ENCODE data around the gene SPRR1A. TPM values are rescaled to one million over a fixed set of nuclear protein-coding genes. Genes with fewer than 3 reads are reported as not detected.

SPRR1A gene
- total RNA-seq, 4 donors from 2014 or later: not detected

DNA sequence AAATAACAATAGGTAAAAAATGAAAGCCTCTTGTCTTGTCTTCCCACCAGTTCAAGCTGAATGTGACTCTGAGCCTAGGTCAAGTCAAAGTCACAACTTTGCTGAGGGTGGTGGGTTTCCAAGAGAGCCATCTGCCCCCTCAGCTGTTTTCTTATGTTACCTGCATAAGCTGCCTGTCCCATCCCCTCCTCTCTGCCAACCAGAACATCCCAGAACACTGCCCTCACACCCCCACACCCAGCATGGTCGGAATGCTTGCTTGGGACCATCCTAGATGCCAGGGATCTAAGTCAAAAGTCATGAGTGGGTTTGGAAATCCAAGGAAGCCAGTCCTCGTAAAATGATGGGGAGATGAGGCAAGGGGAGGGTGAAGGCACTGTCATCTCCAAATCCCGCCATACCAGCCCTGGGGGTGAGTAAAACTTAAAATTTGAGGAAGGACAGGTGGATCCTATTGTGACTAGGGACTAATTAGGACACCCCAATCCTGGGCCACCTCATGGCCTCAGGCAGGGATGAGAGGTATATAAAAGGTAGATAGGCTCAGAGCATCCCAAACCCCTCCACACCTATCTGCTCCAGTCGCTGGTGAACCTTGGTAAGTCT is 37.1 kb upstream of the SPRR1A start, which contains the start of gene SPRR5:
TSS of gene SPRR5 (plus strand) at position 556 of the 606 bp plus-strand sequence. CDS start 1,349 bp downstream, outside the sequence.
- no peak for ATAC-seq
- no peaks in the 10 kb centered on the region for H3K27me3 ChIP-seq
- H3K27ac ChIP-seq: no peak within 1 kb of the TSS
- H3K36me3 ChIP-seq: no peaks in the 10 kb centered on the region
- intact Hi-C loops (cut with DNase I; ENCODE audit: low total_unique reads) (no loop called here), in situ Hi-C loops (cut with MboI; ENCODE audit: low sequenced_read_pairs in 4 of 4) (no loop called here)
- no peaks in the 10 kb centered on the region for H3K9me3 ChIP-seq
- H3K4me1 ChIP-seq: no peaks in the 10 kb centered on the region
- DNase-seq: no peak
- TF ChIP-seq CTCF (IDR thresholded peaks at IDR 0.05 in 4 of 5, conservative IDR thresholded peaks at IDR 0.05 in 1 of 5) (no peak), POLR2A (IDR thresholded peaks at IDR 0.05) (no peak)
- no peak within 1 kb of the TSS for H3K4me3 ChIP-seq

DNA sequence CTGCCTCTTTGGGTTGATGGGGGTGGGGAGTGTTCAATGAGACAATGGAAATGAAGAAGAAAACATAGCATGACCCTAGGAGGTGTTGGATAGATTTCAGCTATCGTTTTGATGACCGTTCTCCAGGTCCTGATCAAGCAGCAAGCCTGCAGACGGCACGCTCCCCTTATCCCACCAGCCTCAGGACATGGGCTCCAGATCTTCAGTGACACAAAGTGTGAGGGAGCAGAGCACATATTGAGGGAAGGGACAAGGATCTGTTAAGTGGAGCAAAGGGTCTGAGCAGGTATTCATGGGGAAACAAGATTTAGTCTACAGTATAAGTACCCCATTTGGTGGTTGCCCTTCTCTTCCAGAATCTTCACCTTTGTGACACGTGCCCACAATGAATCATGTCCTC is 32.2 kb upstream of the SPRR1A start:
- ATAC-seq (no peak), DNase-seq (no peak)
- H3K27ac ChIP-seq: no peak overlapping the region
- H3K4me3 ChIP-seq: no peak overlapping the region
- in situ Hi-C loops (cut with MboI; ENCODE audit: low sequenced_read_pairs in 4 of 4) (no loop called here), intact Hi-C loops (cut with DNase I; ENCODE audit: low total_unique reads) (no loop called here)
- no peak for TF ChIP-seq CTCF (IDR thresholded peaks at IDR 0.05 in 4 of 5, conservative IDR thresholded peaks at IDR 0.05 in 1 of 5)
- TF ChIP-seq POLR2A (IDR thresholded peaks at IDR 0.05): no peak
- H3K4me1 ChIP-seq: no peaks in the 10 kb centered on the region
- no peaks in the 10 kb centered on the region for H3K9me3 ChIP-seq
- H3K27me3 ChIP-seq: no peaks in the 10 kb centered on the region
- no peaks in the 10 kb centered on the region for H3K36me3 ChIP-seq

DNA sequence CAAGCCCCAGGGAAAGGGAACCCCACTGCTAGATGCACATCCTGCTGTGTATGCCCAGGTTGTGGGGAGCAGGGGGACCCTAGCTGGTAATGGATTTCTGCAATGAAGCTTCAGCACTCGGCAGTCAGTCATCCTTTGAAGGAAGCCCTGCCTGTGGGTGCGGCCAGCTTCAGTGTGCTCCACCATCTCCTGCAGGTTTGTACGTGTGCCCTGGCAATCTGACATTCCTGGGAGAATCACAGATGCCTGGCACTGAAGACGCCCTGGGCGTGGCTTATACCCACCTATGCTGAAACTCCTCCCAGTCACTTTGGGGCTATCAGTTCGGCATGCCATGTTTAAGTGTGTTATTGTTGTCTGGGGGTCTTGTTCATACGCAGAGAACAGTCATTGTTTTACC is 30.1 kb upstream of the SPRR1A start:
- Histone ChIP-seq H3K9me3 (no peaks in the 10 kb centered on the region), H3K27me3 (no peaks in the 10 kb centered on the region), H3K4me1 (no peaks in the 10 kb centered on the region), H3K27ac (no peak overlapping the region), H3K36me3 (no peaks in the 10 kb centered on the region), H3K4me3 (no peak overlapping the region)
- in situ Hi-C loops (cut with MboI; ENCODE audit: low sequenced_read_pairs in 4 of 4): no loop called here
- ATAC-seq (no peak), DNase-seq (no peak)
- intact Hi-C loops (cut with DNase I; ENCODE audit: low total_unique reads): no loop called here
- TF ChIP-seq CTCF (IDR thresholded peaks at IDR 0.05 in 4 of 5, conservative IDR thresholded peaks at IDR 0.05 in 1 of 5) (no peak), POLR2A (IDR thresholded peaks at IDR 0.05) (no peak)

DNA sequence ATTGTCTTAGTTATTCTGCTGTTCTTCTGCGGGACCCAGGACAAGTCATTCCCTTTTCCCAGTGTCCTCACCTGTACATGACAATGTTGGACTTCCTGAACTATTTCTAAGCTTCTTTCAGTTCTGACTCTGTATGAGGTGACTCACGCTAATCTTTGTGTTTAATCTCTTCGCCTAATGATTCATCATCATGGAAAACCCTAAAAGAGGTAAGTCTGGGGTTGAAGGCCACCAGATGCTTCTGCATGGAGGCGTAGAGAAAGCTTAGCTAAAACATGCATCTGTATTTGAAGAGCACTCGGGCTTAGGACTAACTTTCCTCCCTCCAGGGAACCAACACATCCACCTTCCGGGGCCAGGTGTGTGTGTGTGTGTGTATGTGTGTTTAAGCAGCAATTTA is 29.4 kb upstream of the SPRR1A start:
- no peak for DNase-seq
- TF ChIP-seq CTCF (IDR thresholded peaks at IDR 0.05 in 4 of 5, conservative IDR thresholded peaks at IDR 0.05 in 1 of 5): no peak
- TF ChIP-seq POLR2A (IDR thresholded peaks at IDR 0.05): no peak
- Histone ChIP-seq H3K4me3 (no peak overlapping the region), H3K4me1 (no peaks in the 10 kb centered on the region), H3K36me3 (no peaks in the 10 kb centered on the region), H3K9me3 (no peaks in the 10 kb centered on the region), H3K27ac (no peak overlapping the region), H3K27me3 (no peaks in the 10 kb centered on the region)
- intact Hi-C loops (cut with DNase I; ENCODE audit: low total_unique reads) (no loop called here), in situ Hi-C loops (cut with MboI; ENCODE audit: low sequenced_read_pairs in 4 of 4) (no loop called here)
- no peak for ATAC-seq

DNA sequence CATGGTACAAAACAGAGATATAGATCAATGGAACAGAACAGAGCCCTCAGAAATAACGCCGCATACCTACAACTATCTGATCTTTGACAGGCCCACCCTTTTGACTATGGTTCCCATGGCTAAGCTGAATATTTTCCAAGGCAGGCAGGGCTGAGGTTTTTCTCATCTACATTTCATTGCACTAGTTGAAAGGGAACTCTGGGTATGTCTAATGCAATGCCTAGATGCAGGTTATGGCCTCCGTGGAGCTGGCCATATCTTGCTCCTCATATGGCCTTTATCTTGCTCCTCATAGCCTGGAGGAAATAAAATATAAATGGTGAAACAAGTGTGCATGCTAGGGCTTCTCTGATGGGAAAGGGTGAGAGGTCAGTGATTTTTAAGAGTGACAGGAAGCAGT is 26.3 kb upstream of the SPRR1A start:
- Histone ChIP-seq H3K36me3 (no peaks in the 10 kb centered on the region), H3K27me3 (no peaks in the 10 kb centered on the region), H3K4me3 (no peak overlapping the region), H3K4me1 (no peaks in the 10 kb centered on the region), H3K27ac (no peak overlapping the region), H3K9me3 (no peaks in the 10 kb centered on the region)
- intact Hi-C loops (cut with DNase I; ENCODE audit: low total_unique reads) (no loop called here), in situ Hi-C loops (cut with MboI; ENCODE audit: low sequenced_read_pairs in 4 of 4) (no loop called here)
- no peak for TF ChIP-seq POLR2A (IDR thresholded peaks at IDR 0.05)
- no peak for TF ChIP-seq CTCF (IDR thresholded peaks at IDR 0.05 in 4 of 5, conservative IDR thresholded peaks at IDR 0.05 in 1 of 5)
- no peak for ATAC-seq
- DNase-seq: no peak
